Activated T-helper 9 cell treated with anti-CD3 and anti-CD28 coated beads, Interleukin-2, amount 50 U/mL, for 16 hours (primary cell): ENCODE data around the gene TTLL3.
A peak's percentile ranks its signal among the peaks of the same experiment; 100 is the strongest.

Experiments
- DNase-seq: peaks from one replicate; pipeline ENCODE4 v3.0.0-alpha.2; 2020; ENCODE audit warnings: low read depth

The TTLL3 gene

DNA sequence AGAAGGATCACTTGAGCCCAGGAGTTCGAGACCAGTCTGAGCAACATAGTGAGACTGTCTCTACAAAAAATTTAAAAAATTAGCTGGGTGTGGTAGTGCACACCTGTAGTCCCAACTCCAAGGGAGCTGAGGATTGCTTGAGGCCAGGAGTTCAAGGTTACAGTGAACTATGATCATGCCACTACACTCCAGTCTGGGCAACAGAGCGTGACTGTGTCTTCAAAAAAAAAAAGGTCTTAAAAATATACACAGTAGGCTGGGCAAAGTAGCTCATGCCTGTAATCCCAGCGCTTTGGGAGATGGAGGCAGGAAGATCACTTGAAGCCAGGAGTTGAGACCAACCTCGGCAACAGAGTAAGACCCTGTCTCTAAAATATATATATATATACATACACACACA lies 29.2 kb upstream of the TTLL3 start:
- DNase-seq = no peak

DNA sequence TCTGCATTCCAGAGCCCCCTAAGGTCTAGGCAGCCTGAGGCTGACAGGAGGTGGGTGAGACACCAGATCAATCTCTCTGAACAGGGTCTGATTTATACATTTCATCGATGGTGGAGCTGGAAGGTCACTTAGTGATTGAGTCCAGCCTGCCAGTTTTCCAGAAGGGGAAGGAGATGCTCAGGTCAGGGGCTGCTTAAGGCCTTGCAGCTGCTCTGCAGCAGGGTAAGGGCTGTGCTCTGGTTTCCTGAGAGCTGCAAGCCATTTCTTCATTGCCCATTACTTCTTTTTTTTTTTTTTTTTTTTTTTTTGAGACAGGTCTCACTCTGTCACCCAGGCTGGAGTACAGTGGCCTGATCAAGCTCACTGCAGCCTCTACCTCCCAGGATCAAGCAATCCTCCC lies 28.5 kb upstream of the TTLL3 start:
- no peak for DNase-seq

DNA sequence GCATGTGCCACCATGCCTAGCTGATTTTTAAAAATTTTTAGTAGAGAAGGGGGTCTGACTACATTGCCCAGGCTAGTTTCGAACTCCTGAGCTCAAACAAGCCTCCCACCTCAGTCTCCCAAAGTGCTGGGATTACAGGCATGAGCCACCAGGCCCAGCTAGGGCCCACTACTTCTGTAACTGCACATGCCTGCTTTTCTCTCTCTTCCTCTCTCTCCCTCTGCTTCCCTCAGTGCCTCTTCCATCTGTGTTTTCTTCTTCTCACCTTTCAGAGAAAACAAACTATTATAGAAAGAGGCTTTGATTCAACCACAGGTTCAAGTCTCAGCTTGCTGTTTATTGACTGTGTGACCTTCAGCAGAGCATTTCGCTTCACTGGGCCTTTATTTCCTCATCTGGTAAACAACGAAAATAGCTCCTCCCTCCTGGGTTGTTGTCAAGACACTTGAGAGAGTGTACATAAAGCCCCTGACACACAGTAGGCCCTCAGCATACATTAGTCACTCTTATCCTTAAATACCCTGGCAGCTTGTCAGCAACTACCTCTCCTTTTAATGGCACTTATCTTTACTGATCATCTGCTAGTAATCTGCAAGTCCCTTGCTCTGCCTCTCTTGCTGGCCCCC lies 28.0 kb upstream of the TTLL3 start:
- no peak for DNase-seq

DNA sequence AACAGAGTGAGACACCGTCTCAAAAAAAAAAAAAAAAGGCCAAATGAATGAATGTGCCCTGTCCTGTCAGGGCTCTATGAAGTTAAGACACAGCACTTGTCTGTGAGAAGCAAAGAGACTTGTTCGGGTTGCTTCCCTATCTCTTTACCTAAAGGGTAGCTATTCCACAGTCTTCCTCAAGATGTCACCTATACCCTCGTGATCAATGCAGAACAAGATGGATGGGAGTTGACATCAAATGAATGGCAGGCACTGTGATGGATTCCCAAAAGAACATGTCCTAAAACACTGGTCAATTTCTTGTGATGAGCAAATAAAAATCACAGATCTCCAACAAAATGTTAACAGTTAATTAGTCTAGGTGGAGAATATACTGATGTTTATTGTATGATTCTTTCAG lies 27.3 kb upstream of the TTLL3 start:
- DNase-seq = no peak

GRCh38 chr3:9783954-9784353 lies 26.1 kb upstream of the TTLL3 start:
- no peak for DNase-seq

GRCh38 chr3:9784965-9785364 lies 25.1 kb upstream of the TTLL3 start:
- no peak for DNase-seq

GRCh38 chr3:9785602-9786001 lies 24.5 kb upstream of the TTLL3 start:
- no peak for DNase-seq

GRCh38 chr3:9786209-9786739 lies 23.8 kb upstream of the TTLL3 start:
- DNase-seq = no peak

DNA sequence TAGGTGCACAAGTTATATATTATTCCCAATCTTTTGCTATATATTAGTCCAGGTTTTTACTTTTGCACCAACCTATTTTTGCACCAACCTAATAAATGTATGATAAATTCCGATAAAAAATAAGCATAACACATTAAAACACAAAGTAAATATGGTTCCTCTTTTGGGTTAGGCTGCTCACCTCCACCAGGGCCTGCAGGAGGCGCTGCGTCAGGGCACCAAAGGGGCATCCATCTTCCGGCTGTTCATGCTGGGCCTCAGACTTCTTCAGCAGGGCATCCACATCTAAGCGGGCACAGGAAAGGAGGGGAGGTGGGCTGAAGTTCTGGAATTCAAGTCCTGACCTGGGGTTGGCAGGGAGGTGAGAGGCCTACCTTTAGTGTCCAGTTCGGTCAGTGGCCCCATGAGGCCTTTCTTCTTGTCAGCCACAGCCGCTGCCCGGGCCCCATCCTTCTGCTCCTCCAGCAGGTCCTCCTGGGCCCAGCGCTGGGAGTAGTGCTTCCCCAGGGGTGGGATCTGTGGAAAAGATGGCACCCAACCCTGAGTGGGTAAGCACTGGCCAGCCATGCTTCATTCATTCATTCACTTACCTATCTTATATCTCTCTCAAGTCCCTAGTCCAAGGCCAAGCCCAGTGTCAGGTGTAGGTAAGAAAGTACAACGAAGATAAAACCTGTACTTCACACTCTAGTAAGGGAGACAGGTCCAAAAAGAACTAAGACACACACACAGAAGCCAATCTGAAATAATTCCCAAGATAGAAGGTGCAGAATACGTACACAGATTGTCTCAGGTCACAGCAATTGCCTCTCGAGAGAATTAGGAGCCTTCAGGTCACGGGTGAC lies 23.0 kb upstream of the TTLL3 start:
- DNase-seq = no peak

GRCh38 chr3:9787714-9788113 lies 22.3 kb upstream of the TTLL3 start:
- no peak for DNase-seq

DNA sequence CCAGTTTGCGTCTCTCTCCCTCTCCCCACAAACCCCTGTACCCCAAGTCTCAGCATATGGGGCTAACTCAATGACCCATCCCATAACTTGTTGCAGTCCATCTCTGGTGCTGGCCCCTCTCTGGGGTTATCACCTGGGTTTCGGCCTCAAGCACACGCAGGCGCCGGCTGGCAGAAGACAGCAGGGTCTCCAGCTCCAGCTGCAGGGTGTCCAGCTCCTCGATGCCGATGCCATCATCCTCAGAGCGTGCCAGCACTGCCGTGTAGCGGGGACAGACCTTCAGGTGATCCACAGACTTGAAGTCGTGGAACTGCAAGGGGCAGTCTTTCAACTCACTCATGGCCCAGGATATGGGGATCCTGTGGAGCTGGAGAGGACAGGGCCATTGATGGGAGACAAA lies 18.9 kb upstream of the TTLL3 start:
- no peak for DNase-seq

DNA sequence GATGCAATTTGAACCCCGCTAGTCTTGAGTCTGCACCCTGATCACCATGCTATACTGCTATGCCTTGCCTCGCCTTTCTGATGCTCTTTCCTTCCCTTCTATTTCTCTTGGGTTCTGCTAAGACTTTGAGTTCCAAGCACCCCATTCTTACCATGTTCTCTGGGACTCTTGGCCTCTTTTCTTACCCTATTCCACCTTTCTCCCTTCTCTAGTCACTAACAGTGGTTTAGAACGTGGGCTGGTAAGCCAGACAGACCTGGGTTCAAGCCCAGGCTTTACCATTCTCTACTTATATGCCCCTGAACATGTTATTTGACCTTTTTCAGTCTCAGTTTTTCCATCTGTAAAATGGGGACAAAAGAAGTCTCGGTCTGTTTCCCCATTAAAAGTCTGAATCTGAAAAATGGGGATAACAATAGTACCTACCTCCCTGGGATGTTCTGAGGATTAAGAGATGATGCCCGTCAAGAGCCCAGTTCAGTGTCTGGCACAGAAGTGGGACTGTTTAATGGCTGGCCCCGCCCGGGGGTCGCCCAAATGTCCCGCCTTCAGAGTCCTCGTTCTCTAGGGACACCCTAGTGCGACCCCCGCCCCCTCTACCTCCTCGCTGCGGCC lies 18.2 kb upstream of the TTLL3 start:
- DNase-seq = no peak

- DNase-seq = peak; percentile 87
Observed at GRCh38 chr3:9792405-9793160, 17.5 kb upstream of the TTLL3 start, which contains the start of the genes ARPC4 and TADA3. ARPC4 (plus strand) TSS chr3:9793082; CDS start chr3:9793122, 40 bp downstream. TADA3 (minus strand) TSS chr3:9792473; CDS start chr3:9791466, 1,007 bp downstream.

GRCh38 chr3:9793161-9793781 lies 16.8 kb upstream of the TTLL3 start:
- DNase-seq = no peak

- DNase-seq = no peak
Observed at GRCh38 chr3:9794400-9794799, 15.7 kb upstream of the TTLL3 start.

DNA sequence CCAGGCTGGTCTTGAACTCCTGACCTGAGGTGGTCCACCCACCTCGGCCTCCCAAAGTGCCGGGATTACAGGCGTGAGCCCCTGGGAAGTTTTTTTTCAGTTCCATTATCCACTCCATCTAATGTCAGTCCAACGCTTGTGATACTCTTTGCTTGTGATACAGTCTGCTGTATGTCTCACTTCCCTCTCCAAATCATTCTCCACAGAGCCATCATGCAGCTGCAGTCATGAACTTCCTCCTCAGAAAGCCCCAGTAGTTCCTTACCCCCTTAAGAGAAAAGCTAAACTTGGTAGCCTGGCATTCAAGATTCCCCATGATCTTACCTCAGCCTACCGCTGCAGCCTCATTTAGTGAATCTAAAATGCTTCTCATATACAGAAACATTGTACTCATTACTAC lies 14.9 kb upstream of the TTLL3 start:
- DNase-seq = no peak

- DNase-seq = no peak
Observed at GRCh38 chr3:9797196-9797945, 12.7 kb upstream of the TTLL3 start.

DNA sequence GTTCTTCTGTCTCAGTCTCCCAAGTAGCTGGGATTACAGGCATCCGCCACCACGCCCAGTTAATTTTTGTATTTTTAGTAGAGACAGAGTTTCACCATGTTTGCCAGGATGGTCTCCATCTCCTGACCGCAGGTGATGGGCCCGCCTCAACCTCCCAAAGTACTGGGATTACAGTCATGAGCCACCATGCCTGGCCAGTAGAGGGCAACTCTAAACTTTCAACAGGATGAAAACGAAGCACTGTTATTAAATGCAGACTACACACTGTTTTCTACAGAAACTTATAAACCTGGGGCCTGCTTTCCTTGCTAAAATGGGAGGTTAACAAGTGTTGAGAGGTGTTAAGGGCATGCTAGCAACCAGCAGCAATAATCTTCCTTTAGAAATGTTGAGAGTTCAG lies 9.5 kb upstream of the TTLL3 start:
- no peak for DNase-seq

- no peak for DNase-seq
Observed at GRCh38 chr3:9803494-9803893, 6.6 kb upstream of the TTLL3 start.

- no peak for DNase-seq
Observed at GRCh38 chr3:9804996-9805395, 5.1 kb upstream of the TTLL3 start.

DNA sequence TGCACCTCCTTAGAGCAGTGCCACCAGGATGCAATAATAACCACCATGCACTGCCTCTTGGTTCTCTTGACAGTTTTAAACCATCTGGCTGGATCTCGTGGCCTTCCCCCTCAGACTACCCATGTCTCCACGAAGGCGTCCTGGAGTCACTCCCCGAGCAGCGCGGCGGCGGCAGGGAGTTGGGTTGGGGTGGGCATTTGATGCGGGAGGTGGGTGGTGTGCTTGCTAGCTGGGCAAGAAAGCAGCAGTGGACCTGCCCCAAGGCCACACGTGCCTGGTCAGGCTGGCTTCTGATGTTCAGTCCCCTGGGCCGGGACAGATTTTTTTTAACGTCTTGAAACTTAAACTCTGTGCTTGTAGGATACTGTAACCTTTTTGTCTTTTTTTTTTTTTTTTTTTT lies 3.9 kb upstream of the TTLL3 start:
- no peak for DNase-seq
